GM19397 (cell line): ENCODE results near the gene UNC5C.

Experiments used
- ATAC-seq: cut with Tn5 transposase; IDR thresholded peaks from one replicate; pipeline ENCODE4 v1.9.1; 2021; ENCODE audit warnings: mild to moderate bottlenecking, moderate library complexity; ENCODE audit not compliant: unreplicated experiment

Gene UNC5C

DNA sequence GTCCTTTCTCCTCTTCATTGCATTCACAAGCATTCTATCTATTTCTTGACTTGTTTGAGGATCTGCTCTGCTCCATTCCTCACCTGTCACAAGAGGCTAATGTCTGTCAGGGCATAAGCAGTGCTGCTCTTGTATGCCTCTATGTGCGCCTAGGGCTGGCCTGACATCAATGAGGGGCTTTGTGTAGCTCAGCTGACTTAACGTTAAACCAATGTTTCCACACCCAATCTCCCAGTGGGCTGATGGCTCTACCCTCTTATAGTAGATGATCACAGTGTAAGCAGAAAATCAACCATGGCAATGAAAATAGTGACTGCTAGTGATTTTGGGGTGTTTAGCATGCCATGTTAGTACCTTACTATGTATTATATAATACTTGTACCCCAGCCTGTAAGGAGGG, 139.0 kb downstream of the UNC5C start:
- ATAC-seq = no peak

DNA sequence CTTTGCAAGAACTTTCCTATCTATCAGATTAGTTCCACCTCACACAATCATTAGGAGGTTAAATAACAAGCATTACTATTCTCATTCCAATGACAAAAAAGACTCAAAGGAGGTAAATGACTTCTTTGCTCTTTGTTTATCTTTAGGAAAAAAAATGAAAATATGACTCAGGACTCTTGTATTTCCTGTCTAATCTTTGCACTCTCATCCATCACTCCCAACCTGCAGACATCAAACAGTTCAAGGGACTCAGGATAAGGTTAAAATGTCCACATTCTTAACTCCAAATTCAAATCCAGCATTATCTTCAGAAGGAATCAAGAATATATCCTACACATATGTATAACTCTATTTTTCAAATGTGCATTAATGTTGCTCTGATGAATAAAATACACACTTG, 139.6 kb downstream of the UNC5C start:
- no peak for ATAC-seq

DNA sequence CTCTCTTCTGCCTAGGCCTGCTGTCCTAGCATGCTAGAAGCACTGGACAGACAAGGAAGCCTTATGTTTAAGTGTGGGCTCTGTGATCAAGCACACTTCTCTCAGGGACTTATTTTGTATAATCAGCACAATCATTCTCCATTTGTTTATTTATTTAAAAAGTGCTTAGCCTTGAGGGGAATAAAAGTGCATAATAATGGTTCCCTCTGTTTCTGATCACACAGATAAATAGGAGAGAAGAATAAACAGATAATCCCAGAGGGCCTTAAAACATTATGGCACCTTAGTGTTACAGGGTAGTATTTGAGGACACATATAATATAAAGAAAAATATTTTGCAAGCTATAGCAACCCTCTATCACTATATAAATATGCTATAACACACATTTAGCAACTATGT, 146.5 kb downstream of the UNC5C start:
- ATAC-seq = no peak

DNA sequence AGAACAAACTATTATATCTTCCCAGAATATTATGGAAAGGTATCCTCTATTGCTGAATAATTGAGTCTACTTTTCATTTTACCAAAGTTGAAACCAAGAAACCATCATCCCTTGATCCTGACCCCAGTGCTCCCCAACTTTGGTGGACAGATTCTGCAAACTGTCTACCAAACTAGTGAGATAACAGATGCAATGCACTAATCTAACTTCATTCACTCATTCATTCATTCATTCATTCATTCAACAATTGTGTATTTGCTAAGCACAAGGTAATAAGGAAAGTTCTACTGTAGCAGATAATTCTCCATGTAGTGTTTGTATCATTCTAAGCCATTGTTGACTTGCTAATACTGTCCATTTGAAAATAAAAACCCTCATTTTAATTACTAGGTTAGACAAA, 150.6 kb downstream of the UNC5C start:
- no peak for ATAC-seq

DNA sequence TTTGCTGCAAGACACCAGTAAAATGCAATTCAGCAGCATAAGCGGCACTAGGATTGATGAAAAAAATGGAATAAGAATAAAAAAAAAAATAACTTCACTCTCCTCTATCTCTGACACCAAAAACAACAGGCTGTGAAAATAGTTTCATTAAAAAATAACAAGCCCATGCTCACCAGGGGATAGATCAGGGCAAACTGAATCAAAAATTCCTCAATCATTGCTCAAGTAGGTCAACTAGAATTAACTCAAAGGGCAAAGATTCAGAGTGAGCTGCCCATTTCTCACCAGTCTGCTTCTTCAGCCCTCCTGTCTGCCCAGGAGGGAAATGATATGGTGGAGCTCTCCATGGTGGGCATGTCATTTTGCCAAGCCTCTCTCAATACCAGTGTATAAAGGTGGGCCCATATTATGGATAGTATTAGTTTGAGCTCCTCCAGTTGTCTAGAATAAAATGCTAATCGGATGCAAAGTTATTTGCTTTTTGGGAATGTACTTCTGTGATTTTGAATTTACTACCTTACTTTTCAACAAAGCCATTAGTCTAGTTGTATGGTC, 153.9 kb downstream of the UNC5C start:
- no peak for ATAC-seq

DNA sequence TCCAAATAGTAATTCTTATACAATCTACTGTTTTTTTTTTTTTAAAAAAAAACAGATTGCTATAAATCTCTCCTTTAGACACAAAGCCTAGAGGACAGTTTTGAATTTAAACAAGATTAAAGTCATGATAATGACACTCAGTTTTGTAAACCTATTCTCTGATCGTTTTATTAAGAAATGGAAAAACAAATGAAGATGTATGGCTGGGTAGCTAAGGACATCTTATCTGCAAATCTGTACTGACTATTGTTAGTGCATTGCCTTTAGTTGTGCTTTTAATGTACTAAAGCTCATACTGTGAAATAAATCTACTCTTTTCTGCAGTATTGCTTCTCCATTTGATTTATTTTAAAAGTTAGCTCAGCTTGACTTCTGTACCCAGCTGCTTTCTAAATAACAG, 155.0 kb downstream of the UNC5C start:
- ATAC-seq = no peak

DNA sequence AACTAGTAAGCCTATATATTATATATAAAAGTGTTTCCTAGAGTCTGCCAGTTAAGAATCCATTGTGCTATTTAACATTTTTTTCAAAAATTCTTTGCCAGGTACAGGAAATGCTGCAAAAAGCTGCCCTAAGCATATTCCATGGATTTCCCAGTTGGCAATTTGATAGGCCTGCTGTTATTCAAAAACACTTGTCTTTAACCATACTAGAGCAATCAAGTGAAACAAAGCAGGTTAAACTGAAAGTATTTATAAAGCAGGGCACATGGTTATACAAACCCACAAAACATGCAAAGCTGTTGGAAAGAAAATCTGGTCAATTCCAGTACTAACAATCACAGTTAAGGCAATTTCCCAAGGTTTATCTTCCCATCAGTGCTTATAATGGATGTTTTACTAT, 159.9 kb downstream of the UNC5C start:
- ATAC-seq = no peak

DNA sequence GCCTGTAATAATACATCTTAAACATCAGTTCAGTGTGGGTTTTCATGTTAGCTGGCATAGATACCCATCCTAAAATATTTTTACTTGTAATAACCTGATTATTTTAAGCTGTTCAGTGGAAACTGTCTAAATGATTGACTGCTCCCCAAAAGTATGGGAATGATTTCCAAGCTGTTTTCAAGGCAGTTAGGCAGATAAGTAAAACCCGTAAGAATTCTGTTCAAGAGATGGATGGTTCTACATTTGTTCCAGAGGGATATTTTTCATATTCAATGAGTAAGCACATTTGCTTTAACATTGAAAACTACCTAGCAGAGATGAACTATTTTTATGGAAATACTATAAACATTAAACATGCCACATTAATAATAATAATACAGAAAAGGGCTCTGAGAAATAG, 161.1 kb downstream of the UNC5C start:
- ATAC-seq = no peak

DNA sequence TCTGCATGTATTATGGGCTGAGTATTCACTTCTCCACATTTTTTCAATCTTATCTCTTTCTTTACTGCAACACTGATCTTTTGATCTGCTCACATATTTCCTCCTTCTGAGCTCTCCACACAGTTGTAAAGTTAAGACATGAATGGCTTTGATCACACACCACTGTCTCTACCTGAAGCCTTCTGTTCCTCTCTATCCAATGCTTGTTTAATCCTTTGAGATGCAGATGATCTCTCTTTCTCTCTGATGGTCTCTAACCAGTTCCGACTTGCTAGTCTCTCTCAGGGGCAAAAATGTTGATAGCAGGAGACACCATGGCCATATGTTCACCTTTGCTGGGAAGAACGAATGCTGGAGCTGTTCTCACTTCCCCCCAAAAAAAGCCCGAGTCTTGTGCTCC, 162.4 kb downstream of the UNC5C start:
- no peak for ATAC-seq

DNA sequence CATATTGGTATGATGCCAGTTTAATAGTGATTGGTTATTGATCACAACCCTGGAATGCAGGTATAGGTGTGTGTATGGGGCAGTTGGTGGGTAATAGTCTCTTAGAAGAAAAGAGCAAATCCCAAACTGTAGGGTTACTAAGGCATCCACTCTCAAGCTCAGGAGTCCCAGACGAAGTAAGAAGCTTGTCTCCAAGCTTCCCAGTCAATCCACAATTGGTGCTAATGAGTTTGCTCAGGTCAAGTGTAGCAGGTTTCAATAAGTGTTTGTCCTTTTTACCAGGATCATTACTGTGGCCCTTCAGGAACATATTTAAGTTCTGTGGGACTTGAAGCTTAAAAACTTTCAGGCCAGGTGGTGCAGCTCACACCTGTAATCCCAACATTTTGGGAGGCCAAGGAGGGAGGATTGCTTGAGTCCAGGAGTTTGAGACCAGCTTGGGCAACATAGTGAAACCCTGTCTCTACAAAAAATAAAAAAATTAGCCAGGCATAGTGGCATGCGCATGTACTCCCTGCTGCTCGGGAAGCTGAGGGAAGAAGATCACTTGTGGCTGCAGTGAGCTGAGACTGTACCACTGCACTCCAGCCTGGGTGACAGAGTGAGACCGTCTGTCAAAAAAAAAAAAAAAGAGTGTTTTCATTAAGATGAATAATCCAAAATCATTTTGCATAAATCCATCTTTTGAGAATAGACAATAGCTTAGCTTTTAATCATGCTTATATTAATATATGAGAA, 166.8 kb downstream of the UNC5C start:
- no peak for ATAC-seq

DNA sequence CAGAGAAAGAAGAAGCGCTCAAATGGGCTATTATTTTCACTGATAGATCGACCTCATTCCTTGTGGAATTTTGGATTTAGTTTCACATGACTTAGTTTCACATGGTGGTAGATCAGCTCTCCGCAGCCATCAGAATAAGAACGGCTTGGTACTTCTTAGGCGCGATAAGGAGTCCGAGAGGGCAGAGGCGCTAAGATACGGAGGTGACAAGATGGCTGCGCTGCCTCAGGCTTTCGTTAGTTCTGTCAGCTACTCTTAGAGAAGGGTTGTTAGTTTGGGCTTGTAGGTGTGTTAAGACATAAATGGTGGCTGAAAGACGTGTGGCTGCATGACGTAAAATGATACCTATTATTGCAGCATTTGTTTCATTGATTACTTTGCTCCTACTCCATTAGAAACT, 169.1 kb downstream of the UNC5C start:
- ATAC-seq = no peak

DNA sequence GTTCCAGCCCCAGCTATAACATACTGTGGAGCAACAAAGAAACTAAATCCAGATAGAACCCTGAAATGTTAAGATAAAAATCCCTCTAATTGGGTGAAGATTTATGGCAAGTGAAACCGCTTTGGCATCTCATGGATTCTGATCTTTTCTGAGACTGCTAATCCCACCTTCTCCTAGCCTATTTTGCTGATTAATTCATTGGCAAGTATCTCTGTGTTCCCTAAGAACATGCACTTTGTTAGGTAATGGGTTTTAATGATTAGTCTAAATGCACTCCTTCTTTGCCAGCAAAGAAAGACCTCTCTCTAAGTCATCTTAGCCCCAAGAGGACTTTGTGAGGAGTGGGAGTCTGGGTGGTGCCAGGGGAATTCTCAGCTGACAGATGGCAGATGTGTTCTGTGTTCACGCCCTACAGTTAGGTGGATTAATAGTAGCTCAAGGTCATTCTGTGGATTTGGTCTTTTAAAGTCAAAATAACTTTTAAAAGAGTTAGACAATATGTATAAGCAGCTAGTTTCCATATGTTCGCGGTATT, 171.3 kb downstream of the UNC5C start:
- ATAC-seq = no peak

DNA sequence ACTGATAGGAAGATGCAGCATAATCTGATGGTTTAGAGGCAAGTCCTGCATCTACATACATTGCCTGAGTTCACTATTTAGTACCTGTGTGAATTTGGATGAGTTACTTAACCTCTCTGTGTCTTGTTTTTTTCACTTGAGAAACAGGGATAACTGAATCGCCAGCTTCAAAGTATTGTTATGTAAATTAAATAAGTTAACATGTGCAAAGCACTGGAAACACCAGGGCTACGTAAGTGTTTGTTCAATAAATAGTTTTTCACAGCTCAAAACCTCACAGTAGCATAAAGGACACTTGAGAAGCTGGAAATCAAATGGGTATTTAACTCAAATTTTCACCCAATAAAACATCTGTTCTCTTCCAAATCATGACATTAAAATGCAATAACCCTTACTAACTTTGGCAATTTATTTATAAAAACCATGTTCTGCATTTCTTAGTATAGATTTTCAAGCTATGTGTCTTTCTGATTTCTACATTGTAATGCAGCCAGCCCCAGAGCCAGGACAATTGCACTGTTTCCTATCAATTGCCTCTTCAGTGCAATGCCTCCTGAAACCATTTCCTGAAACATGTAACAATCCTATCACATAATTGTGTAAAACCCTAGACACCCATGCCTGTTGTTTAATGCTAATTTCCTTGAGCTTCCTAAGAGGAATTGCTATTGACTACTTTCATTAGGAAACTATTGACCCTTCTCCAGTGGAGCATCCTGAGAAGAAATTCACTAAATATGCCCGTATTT, 177.1 kb downstream of the UNC5C start:
- no peak for ATAC-seq

DNA sequence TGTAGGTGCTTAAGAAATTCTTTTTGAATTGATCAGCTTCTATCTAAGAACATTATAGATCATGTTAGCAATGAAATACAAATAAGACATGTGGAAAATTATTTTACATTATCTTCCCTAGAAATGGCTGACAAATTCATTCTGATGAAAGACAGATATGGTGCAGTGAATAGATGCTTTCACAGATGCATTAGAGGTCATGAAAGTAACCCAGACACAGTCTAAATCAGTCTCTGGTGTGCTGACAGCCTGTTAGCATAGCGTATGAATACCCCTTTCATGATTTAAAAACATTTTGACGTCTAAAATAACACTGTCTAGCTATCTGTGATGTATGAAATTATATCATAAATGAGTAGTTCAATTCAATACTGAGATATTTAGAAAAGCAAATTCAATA, 180.9 kb downstream of the UNC5C start:
- no peak for ATAC-seq

DNA sequence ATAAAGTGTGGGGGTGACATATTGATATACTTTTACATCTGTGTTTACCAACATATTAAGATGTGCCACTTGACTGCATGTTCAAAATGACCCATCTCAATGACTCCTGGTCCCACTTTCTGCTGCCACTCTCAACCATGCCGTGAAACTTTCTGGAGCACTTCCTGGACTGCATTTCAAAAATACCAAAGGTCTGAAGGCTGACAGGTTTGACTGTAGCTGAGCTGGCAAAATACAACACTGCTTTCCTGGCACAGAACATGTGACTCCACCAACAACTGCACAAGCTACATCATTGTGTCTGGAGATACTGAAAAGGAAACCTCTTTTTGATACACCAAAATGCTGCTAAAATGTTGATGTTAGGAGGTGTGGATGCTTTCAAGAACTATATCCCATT, 184.8 kb downstream of the UNC5C start:
- no peak for ATAC-seq

DNA sequence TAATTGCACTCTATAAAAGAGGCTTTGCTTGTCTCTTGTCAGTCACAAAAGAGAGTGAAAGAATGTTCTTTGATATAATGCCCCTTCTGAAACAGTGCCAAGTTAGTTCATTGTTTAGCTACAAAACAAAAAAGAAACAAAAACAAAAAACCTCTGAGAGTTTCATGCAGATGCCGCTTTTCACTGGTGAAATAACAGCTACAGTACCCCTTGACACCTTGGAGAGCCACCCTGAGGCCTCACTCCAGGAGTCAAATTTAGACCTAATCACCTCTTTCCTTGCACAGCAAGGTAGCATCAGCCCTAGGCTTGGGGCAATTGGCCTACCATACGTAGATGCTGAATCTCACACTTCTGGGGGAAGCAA, 185.2 kb downstream of the UNC5C start:
- ATAC-seq = no peak

DNA sequence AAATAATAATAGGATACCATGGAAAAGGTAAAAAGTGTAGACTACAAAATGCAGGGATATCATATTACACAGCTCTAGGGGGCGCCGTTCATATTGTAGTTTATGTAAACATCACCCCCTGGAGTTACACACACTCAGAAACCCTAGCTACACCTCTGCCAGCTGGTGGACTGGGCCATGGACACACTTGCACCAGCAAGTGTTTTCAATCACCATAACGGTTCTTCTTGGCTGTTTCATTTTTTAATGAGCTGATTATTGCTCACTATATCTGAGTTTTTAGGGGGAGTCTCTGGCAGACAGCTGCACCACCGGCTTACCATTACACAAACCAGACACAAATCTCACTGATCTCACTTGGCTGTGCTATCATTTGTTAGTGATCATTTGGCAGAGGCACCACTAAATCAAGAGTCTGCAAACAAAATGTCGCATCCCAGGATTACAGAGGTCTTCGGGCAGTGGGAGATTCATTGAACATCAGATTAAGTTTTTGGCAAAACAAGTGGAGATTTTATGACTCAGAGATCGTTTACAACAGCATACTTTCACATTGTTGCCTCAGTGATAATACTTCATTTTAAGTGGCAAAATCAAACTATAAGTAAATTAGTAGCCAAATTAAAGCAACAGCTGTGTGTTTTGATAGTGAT, 185.7 kb downstream of the UNC5C start:
- ATAC-seq = no peak

DNA sequence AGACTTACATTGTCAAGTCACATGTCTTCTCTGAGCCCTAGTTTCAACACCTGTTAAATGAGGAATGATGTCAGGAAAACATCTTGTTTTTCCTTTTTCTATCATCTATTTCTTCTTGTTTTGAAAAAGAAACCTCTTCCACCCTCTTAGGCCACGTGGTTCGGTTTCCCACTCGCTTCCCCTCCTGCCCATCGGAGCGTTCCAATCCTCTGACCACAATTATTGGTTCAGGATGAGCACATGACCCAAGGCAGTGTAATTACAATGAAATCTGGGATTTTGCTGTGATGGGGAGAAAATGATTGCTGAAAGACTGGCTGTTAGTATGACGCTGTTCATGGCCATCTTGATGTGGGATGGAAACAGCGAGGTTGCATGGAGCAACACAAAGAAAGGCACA, 186.7 kb downstream of the UNC5C start:
- ATAC-seq = no peak

DNA sequence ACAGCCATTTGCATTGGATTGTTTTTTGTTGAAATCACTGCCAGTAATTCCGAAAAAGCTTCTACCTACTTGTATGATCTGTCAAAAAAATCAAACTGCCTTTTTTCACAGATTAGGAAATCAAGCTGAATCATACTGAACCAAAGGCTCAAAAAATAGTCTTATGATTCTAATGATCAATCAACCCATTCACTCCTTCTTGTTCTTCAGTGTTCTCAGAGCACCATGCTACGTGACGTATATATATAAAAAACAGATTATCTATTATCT, 187.1 kb downstream of the UNC5C start:
- ATAC-seq = no peak

DNA sequence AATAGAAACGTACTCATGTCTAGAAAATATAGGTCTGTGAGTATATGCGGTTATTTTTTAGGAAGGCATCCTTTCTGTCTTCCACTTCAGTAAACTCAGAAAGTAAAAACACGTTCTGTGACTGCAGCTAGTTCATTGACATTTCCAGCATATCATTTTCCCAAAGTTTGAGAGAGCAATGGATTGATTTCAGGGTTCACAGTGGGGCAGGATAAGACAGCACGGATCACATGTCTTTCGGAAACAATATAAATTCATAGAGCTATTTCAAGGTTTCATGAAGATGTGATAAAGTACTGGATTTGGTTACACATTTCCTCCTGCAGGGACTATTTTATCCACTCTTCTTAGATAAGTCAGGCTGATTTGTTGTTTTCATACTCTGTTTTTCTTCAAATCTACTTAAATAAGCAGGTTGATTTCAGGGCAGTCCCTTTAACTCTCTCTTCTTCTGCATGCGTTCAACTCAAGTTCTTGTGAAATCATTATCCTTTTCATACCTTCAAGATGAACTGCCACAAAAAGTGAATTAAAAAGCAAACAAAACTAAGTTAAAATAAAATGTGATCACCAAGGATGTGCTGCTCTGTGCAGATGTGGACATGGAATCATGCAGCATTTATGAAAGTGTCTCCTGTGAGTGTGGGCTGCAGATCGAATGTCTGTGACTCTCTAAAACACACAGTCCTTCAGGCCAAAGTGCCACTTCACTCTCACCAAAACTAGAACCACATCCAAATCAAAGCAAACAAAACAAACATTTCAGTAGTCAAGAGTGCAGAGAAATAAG, 187.7 kb downstream of the UNC5C start:
- no peak for ATAC-seq

DNA sequence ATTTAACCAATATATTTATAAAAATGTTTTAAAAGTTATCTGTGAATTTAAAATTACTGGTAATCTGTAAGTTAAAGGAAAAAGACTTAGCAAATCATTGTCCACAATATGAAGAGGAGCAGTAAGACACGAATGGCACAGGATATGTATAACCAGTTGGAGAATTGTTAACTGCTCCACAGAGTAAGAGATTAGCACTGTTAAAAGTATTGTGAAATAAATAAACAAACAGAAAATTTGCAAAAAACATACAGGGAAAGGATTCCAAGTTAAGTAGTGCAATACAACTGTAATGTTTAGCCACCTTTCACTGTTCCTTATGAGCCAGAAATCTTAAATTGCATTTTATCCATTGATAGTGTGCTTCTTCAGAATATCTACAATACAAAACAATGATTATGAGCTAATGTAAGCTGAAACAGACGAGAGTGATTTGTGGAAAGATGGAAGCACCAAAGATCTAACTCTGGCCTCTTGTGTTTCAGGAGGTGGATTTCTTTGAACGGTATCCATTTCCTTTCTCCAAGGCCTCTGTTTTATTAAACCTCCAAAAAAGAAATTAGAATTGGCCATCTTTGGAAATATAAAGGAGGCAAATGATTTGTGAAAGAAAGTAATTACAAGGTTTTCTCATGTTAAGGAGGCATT, 188.4 kb downstream of the UNC5C start:
- no peak for ATAC-seq
